Neural progenitor cell (in vitro differentiated cells): Measurements from ENCODE around the gene PPFIA1.

Experiments
- EZH2 ChIP-seq: fragments of 200-600 bp; sonication (generic); IDR thresholded peaks from 2 replicates; pipeline ENCODE4 v1.6.1; 2017; ENCODE audit warnings: antibody characterized with exemption, mild to moderate bottlenecking, moderate library complexity
- EZH2phosphoT487 ChIP-seq: fragments of 200-600 bp; sonication (generic); IDR thresholded peaks from 2 replicates; pipeline ENCODE4 v1.6.1; 2017; ENCODE audit warnings: antibody characterized with exemption
- TF ChIP-seq, protein P1 (sequence below): fragments of 200-600 bp; sonication (generic); IDR thresholded peaks from 2 replicates; pipeline ENCODE4 v1.5.1; 2017; ENCODE audit warnings: antibody characterized with exemption, mild to moderate bottlenecking

DNA sequence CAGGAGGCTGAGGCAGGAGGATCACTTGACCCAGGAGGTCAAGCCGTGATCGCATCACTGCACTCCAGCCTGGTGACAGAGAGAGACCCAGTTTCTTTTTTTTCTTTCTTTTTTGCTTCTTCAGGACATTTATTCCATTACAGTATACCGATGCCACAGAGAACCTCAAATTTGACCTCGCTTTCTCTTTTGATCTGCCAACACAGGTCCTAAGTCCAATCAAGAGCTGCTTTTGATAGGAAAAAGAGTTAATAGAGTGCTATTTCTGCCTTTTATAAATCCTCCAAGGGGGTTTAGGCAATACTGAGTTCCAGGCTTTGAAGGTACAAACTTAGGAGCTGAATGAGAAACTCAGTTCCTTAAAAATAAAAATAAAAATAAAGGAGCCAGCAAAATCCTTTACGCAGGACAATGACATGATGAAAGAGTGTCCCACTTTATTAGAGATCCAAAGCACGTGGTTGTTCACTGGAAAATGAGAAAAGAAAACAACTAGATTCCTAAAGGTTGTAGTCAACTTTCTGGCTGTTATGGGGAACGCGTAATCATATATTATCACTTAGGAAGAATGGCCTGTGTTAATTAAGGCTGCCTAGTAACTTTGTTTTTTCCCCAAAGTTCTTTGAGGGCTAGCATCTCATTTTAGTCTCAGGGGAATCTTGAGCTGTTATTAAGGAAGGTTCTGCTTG is 40.2 kb upstream of the PPFIA1 start:
- TF ChIP-seq, protein P1, sequence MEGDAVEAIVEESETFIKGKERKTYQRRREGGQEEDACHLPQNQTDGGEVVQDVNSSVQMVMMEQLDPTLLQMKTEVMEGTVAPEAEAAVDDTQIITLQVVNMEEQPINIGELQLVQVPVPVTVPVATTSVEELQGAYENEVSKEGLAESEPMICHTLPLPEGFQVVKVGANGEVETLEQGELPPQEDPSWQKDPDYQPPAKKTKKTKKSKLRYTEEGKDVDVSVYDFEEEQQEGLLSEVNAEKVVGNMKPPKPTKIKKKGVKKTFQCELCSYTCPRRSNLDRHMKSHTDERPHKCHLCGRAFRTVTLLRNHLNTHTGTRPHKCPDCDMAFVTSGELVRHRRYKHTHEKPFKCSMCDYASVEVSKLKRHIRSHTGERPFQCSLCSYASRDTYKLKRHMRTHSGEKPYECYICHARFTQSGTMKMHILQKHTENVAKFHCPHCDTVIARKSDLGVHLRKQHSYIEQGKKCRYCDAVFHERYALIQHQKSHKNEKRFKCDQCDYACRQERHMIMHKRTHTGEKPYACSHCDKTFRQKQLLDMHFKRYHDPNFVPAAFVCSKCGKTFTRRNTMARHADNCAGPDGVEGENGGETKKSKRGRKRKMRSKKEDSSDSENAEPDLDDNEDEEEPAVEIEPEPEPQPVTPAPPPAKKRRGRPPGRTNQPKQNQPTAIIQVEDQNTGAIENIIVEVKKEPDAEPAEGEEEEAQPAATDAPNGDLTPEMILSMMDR = no peak
- no peak for TF ChIP-seq EZH2
- TF ChIP-seq EZH2phosphoT487 = no peak
